ENCODE data around the gene DRD3. TPM values are rescaled to one million over a fixed set of nuclear protein-coding genes. Genes with fewer than 3 reads are reported as not detected.
A peak's percentile ranks its signal among the peaks of the same experiment; 100 is the strongest.

Gene DRD3
- total and polyA plus RNA-seq, 2 of the 8 experiments (the other 6 are each of a cell fraction or from before 2014, with no cell fraction given), result 0.32 to 1.3 TPM

DNA sequence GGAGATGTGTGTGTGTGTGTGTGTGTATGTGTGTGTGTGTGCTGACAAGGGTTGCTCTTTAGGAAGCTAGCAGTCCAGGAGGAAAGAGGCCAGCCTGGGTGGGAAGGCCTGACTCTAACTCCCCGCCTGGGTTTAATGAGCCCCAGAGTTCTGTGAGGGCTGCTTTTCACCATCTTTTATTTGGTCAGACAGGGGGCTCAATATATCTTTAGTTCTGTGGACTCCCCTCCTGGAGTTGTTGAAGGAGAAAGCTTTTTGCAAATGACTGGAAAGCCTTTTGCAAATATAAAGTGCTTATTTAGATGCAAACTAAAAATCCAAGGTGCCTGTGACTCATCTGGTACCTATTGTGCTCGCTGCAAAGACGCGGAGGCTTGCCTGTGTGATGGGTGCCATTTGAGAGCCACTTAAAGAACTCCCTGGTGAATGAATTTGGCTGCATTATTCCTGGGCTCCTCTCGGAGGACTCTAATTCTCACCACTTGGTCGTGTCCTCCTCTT lies 24.5 kb downstream of the DRD3 start (continued):
- no peak for TF ChIP-seq BCL11A (IDR thresholded peaks at IDR 0.05; ENCODE audit: low read depth in 2 of 2, low read length in 2 of 2)
- 0 out of 2 replicates have a peak, but pooled peaks have one; percentile 7 for TF ChIP-seq FOSL1 (IDR thresholded peaks at IDR 0.05; ENCODE audit: insufficient read depth, low read depth, low read length)
- TF ChIP-seq CHD1 (IDR thresholded peaks at IDR 0.05; ENCODE audit: low read depth, low read length), result no peak
- TF ChIP-seq SRF (IDR thresholded peaks at IDR 0.05; ENCODE audit: low read depth, low read length), result no peak
- TF ChIP-seq EZH2 (IDR thresholded peaks at IDR 0.05; ENCODE audit: low read depth, low read length, severe bottlenecking), result no peak
- TF ChIP-seq SIX5 (IDR thresholded peaks at IDR 0.05; ENCODE audit: low read depth, low read length), result no peak
- TF ChIP-seq KDM1A (IDR thresholded peaks at IDR 0.05; ENCODE audit: borderline replicate concordance, low read length), result no peak
- TF ChIP-seq SIRT6 (IDR thresholded peaks at IDR 0.05; ENCODE audit: low read length), result no peak
- TF ChIP-seq, protein P1, sequence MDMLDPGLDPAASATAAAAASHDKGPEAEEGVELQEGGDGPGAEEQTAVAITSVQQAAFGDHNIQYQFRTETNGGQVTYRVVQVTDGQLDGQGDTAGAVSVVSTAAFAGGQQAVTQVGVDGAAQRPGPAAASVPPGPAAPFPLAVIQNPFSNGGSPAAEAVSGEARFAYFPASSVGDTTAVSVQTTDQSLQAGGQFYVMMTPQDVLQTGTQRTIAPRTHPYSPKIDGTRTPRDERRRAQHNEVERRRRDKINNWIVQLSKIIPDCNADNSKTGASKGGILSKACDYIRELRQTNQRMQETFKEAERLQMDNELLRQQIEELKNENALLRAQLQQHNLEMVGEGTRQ (IDR thresholded peaks at IDR 0.05; ENCODE audit: low read length), result no peak
- no peak for TF ChIP-seq CBX8 (IDR thresholded peaks at IDR 0.05; ENCODE audit: borderline replicate concordance, low read depth, low read length)
- no peak for TF ChIP-seq TAF7 (optimal IDR thresholded peaks at IDR 0.05; ENCODE audit: borderline replicate concordance, low read depth, low read length)
- TF ChIP-seq TCF12 (IDR thresholded peaks at IDR 0.05; ENCODE audit: low read depth, low read length), result no peak
- TF ChIP-seq CBX5 (IDR thresholded peaks at IDR 0.05; ENCODE audit: low read depth, low read length), result no peak
- no peak for TF ChIP-seq RBBP5 (IDR thresholded peaks at IDR 0.05; ENCODE audit: borderline replicate concordance, low read depth, low read length)
